ENCODE data around the gene IQSEC1.

GRCh38 chr3:12938258-12938711 lies 134.9 kb downstream of the IQSEC1 start:
- no peak for TF ChIP-seq TAF1 (IDR thresholded peaks at IDR 0.05; ENCODE audit: borderline replicate concordance, insufficient read depth, low read length)
- TF ChIP-seq REST (IDR thresholded peaks at IDR 0.05; ENCODE audit: insufficient read depth in 1 of 2, low read depth in 2 of 2, low read length in 2 of 2) = no peak
- no peak for TF ChIP-seq POLR2AphosphoS5 (IDR thresholded peaks at IDR 0.05; ENCODE audit: low read depth, low read length)
